HEK293 (cell line): ENCODE data around the gene CAPN10.

ENCODE experiments used
- ELK4 ChIP-seq: IDR thresholded peaks from 2 replicates; pipeline ENCODE4 v1.6.1; 2011; ENCODE audit warnings: mild to moderate bottlenecking, low read depth, low read length, borderline replicate concordance
- KLF1 ChIP-seq: fragments of 450-650 bp; formaldehyde crosslinking; IDR thresholded peaks from 2 replicates; pipeline ENCODE4 v1.5.1; 2016; ENCODE audit warnings: missing biosample characterization, missing genetic modification characterization
- PBX3 ChIP-seq: sonication (generic); formaldehyde crosslinking; IDR thresholded peaks from 2 replicates; pipeline ENCODE4 v1.8.1; 2022; ENCODE audit warnings: mild to moderate bottlenecking, moderate library complexity, missing genetic modification reagents
- REPIN1 ChIP-seq: fragments of 450-650 bp; formaldehyde crosslinking; IDR thresholded peaks from 2 replicates; pipeline ENCODE4 v1.5.1; 2017; ENCODE audit warnings: missing biosample characterization, missing genetic modification characterization, low read depth
- ZBTB10 ChIP-seq: fragments of 450-650 bp; formaldehyde crosslinking; IDR thresholded peaks from 2 replicates; pipeline ENCODE4 v1.5.1; 2016; ENCODE audit warnings: missing biosample characterization, missing genetic modification characterization
- ZBTB49 ChIP-seq: fragments of 450-650 bp; formaldehyde crosslinking; IDR thresholded peaks from 2 replicates; pipeline ENCODE4 v1.5.1; 2016; ENCODE audit warnings: missing biosample characterization, missing genetic modification characterization, low read depth
- ZBTB6 ChIP-seq: fragments of 450-650 bp; formaldehyde crosslinking; IDR thresholded peaks from 2 replicates; pipeline ENCODE4 v1.5.1; 2017; ENCODE audit warnings: missing biosample characterization, missing genetic modification characterization
- ZIC2 ChIP-seq: fragments of 450-650 bp; formaldehyde crosslinking; IDR thresholded peaks from 2 replicates; pipeline ENCODE4 v1.5.1; 2016; ENCODE audit warnings: missing biosample characterization, missing genetic modification characterization
- ZNF10 ChIP-seq: fragments of 450-650 bp; formaldehyde crosslinking; IDR thresholded peaks from 2 replicates; pipeline ENCODE4 v1.5.1; 2017; ENCODE audit warnings: missing biosample characterization, missing genetic modification characterization
- ZNF138 ChIP-seq: fragments of 450-650 bp; formaldehyde crosslinking; IDR thresholded peaks from 2 replicates; pipeline ENCODE4 v1.5.1; 2016; ENCODE audit warnings: missing biosample characterization, missing genetic modification characterization, borderline replicate concordance
- ZNF140 ChIP-seq: fragments of 450-650 bp; formaldehyde crosslinking; IDR thresholded peaks from 2 replicates; pipeline ENCODE4 v1.5.1; 2016; ENCODE audit warnings: missing biosample characterization, missing genetic modification characterization
- ZNF18 ChIP-seq: fragments of 450-650 bp; formaldehyde crosslinking; IDR thresholded peaks from 2 replicates; pipeline ENCODE4 v1.5.1; 2016; ENCODE audit warnings: missing biosample characterization, missing genetic modification characterization
- ZNF202 ChIP-seq: fragments of 450-650 bp; formaldehyde crosslinking; IDR thresholded peaks from 2 replicates; pipeline ENCODE4 v1.5.1; 2016; ENCODE audit warnings: missing biosample characterization, missing genetic modification characterization, borderline replicate concordance
- ZNF354C ChIP-seq: fragments of 450-650 bp; formaldehyde crosslinking; IDR thresholded peaks from 2 replicates; pipeline ENCODE4 v1.5.1; 2016; ENCODE audit warnings: missing biosample characterization, missing genetic modification characterization, low read depth, borderline replicate concordance
- ZNF449 ChIP-seq: fragments of 450-650 bp; formaldehyde crosslinking; IDR thresholded peaks from 2 replicates; pipeline ENCODE4 v1.5.1; 2017; ENCODE audit warnings: missing biosample characterization, mild to moderate bottlenecking, missing genetic modification characterization, moderate library complexity
- ZNF518A ChIP-seq: fragments of 450-650 bp; formaldehyde crosslinking; conservative IDR thresholded peaks from 2 replicates; pipeline ENCODE4 v1.5.1; 2016; ENCODE audit warnings: low read depth, missing biosample characterization, missing genetic modification characterization
- ZNF704 ChIP-seq: fragments of 450-650 bp; formaldehyde crosslinking; IDR thresholded peaks from 2 replicates; pipeline ENCODE4 v1.5.1; 2016; ENCODE audit warnings: missing biosample characterization, missing genetic modification characterization
- ZNF776 ChIP-seq: fragments of 450-650 bp; formaldehyde crosslinking; IDR thresholded peaks from 2 replicates; pipeline ENCODE4 v1.5.0; 2017; ENCODE audit warnings: missing biosample characterization, missing genetic modification characterization, borderline replicate concordance
- ZNF791 ChIP-seq: fragments of 450-650 bp; formaldehyde crosslinking; IDR thresholded peaks from 2 replicates; pipeline ENCODE4 v1.5.1; 2016; ENCODE audit warnings: missing biosample characterization, missing genetic modification characterization
- ZNF843 ChIP-seq: fragments of 450-650 bp; formaldehyde crosslinking; IDR thresholded peaks from 2 replicates; pipeline ENCODE4 v1.5.1; 2016; ENCODE audit warnings: missing biosample characterization, missing genetic modification characterization
- ZXDB ChIP-seq: fragments of 450-650 bp; formaldehyde crosslinking; IDR thresholded peaks from 2 replicates; pipeline ENCODE4 v1.5.1; 2016; ENCODE audit warnings: missing biosample characterization, missing genetic modification characterization

Gene CAPN10

GRCh38 chr2:240560084-240560479, 26.5 kb upstream of the CAPN10 start, which contains the start of gene DUSP28 (continued):
- no peak for TF ChIP-seq ZNF518A (tag by site-specific recombination)
- TF ChIP-seq KLF1, result no peak
- no peak for TF ChIP-seq ZNF704 (tag by site-specific recombination)
- no peak for TF ChIP-seq ZNF10 (tag by site-specific recombination)
- 0 out of 2 replicates have a peak, but pooled peaks have one; percentile 36 for TF ChIP-seq ZNF449 (tag by site-specific recombination)
- TF ChIP-seq ZBTB6 (tag by site-specific recombination), result no peak
- TF ChIP-seq ZNF18 (tag by site-specific recombination), result no peak
- 0 out of 2 replicates have a peak, but pooled peaks have one; percentile 24 for TF ChIP-seq ZNF843
- no peak for TF ChIP-seq ZBTB49 (tag by site-specific recombination)
- 0 out of 2 replicates have a peak, but pooled peaks have one; percentile 47 for TF ChIP-seq PBX3 (CRISPR knock-in tag)
- TF ChIP-seq ELK4, result no peak
- no peak for TF ChIP-seq ZNF354C (tag by site-specific recombination)
- no peak for TF ChIP-seq ZNF202
- no peak for TF ChIP-seq ZNF791 (tag by site-specific recombination)
- TF ChIP-seq ZNF140 (tag by site-specific recombination), result no peak
- TF ChIP-seq REPIN1 (tag by site-specific recombination), result no peak
- peak; percentile 18; the same call in 1 of the 2 replicates for TF ChIP-seq ZXDB
- TF ChIP-seq ZNF776, result no peak
- TF ChIP-seq ZNF138, result no peak
- TF ChIP-seq ZIC2 (tag by site-specific recombination), result peak; percentile 29; the same call in 1 of the 2 replicates
- no peak for TF ChIP-seq ZBTB10 (tag by site-specific recombination)
